AG04449 (cell line): ENCODE data around the gene TMEM267.
A peak's percentile ranks its signal among the peaks of the same experiment; 100 is the strongest.

ENCODE experiments used
- CTCF ChIA-PET: fragments of 350-600 bp; formaldehyde crosslinking; extraction: SDS; loops from one replicate; lab custom pipeline; 2021; ENCODE audit warnings: antibody characterized with exemption; lab: Yijun Ruan, JAX
- POLR2A ChIA-PET: fragments of 400-600, 350-600 bp; formaldehyde crosslinking; extraction: SDS; loops from one replicate; lab custom pipeline; 2020; ENCODE audit warnings: antibody characterized with exemption, inconsistent platforms; lab: Yijun Ruan, JAX
- DNase-seq: peaks from one replicate; pipeline ENCODE4 v3.0.0-alpha.2; 2010; ENCODE audit warnings: low read depth, low spot score
- H3K4me3 ChIP-seq: 2 replicates; pipeline ENCODE4 v1.5.1; 2011; ENCODE audit warnings: low read depth, mild to moderate bottlenecking, control low read depth, low read length
- TF ChIP-seq, protein P1 (sequence below): IDR thresholded peaks from one replicate; pipeline ENCODE4 v1.5.1; 2011; ENCODE audit warnings: mild to moderate bottlenecking, moderate library complexity, low read length, control low read depth, inconsistent platforms; ENCODE audit not compliant: insufficient read depth; ENCODE audit errors: missing control alignments

The TMEM267 gene

DNA sequence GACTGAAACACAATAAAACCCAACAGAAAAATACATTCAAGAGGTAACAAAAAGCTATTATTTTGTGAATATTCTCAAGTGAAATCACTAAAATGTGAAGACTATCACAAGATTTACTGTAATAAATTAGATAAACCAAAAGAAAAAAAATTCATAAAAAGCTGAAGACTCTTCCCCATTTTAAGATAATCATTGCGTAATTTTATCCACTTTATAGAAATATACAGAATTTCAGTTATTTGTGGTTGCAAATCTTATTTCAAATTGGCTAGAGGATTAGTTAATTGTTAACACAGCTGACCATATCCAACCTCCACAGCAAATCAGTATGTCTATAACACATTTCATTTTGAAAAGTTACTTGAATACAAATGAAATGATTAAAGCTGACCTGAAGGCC, 7.7 kb upstream of the TMEM267 start:
- TF ChIP-seq, protein P1, sequence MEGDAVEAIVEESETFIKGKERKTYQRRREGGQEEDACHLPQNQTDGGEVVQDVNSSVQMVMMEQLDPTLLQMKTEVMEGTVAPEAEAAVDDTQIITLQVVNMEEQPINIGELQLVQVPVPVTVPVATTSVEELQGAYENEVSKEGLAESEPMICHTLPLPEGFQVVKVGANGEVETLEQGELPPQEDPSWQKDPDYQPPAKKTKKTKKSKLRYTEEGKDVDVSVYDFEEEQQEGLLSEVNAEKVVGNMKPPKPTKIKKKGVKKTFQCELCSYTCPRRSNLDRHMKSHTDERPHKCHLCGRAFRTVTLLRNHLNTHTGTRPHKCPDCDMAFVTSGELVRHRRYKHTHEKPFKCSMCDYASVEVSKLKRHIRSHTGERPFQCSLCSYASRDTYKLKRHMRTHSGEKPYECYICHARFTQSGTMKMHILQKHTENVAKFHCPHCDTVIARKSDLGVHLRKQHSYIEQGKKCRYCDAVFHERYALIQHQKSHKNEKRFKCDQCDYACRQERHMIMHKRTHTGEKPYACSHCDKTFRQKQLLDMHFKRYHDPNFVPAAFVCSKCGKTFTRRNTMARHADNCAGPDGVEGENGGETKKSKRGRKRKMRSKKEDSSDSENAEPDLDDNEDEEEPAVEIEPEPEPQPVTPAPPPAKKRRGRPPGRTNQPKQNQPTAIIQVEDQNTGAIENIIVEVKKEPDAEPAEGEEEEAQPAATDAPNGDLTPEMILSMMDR, result no peak
- DNase-seq, result no peak
- CTCF ChIA-PET, result no interaction called here
- H3K4me3 ChIP-seq, result no peak overlapping the region
- POLR2A ChIA-PET, result no interaction called here

DNA sequence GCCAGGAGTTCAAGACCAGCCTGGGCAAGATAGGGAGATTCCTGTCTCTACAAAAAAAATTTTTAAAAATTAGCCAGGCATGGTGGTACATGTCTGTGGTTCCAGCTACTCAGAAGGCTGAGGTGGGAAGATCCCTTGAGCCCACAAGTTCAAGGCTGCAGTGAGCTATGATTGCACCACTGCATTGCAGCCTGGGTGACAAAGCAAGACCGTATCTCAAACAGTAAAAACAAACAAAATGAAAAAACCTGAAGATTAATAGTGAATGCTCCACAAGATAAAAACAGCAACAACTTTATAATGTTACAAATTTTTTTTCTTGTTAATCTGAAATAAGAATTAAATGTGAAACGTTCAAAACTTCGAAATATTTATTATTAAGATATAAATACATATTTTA, 2.7 kb upstream of the TMEM267 start:
- TF ChIP-seq, protein P1, result no peak
- DNase-seq, result no peak
- ChIA-PET POLR2A (no interaction called here), CTCF (interaction anchor here (1.0 to 3.9 kb wide), 4 partner anchors 12 to 144 kb away, joined by 3 to 27 read pairs (median 14); no protein-coding TSS in a partner anchor)
- no peak overlapping the region for H3K4me3 ChIP-seq

- ChIA-PET POLR2A (no interaction called here), CTCF (interaction anchor here (0.8 to 3.9 kb wide), 6 partner anchors 13 to 145 kb away, joined by 3 to 27 read pairs (median 4); no protein-coding TSS in a partner anchor)
- H3K4me3 ChIP-seq, result no peak overlapping the region
- TF ChIP-seq, protein P1, result no peak
- DNase-seq, result no peak
Measured at GRCh38 chr5:43485406-43485805, 1.7 kb upstream of the TMEM267 start.

DNA sequence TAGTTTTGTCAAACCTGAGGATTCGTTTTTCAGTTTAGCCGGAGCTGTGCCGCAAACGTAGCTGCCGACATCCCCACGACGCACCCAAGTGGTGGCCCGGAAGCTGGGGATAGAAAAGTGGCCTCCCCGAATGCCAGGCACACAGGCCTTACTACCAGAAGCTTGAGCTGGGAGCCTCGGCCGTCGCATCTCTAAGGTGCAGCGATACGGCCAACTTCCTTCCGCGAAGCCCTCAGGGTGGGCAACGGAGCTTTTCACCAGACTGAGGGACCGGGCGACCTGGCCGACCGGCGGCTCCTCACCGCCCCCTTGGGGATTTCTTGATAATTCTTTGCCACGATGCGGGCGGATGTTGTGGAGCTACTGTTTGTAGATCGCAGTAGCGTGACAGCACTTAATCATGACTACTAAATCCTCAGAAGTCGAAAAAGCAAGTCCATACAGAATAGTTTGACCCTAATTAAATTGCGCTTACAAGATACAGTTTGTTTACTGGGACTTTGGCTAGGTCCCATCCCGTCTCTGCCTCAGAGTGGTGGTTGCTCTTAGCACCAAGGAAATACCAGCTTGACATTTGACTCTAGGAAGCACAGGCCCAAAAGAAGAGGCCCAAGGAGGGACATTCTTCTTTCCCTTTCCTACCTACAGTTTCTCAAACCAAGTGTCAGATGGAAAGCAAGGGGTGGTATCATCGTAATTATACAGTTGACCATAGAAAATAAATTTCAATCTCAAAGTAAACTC, 613 bp upstream of the TMEM267 start:
- H3K4me3 ChIP-seq, result peak overlapping the region; percentile 81
- POLR2A ChIA-PET, result interaction anchor here (0.6 to 1.7 kb wide), 8 partner anchors 8 to 363 kb away, joined by 3 to 15 read pairs (median 4); partner anchors contain the start of genes C5orf34 and ZNF131
- TF ChIP-seq, protein P1, result peak; percentile 70
- DNase-seq, result peak; percentile 29
- CTCF ChIA-PET, result interaction anchor here (0.7 to 3.9 kb wide), 36 partner anchors 8 to 364 kb away, joined by 3 to 27 read pairs (median 4); partner anchors contain the start of genes C5orf34, CCL28, HMGCS1 and ZNF131

- POLR2A ChIA-PET, result no interaction called here
Measured at GRCh38 chr5:43482490-43483297, 971 bp downstream of the TMEM267 start.

More at GRCh38 chr5:43482490-43483297, 971 bp downstream of the TMEM267 start:
- TF ChIP-seq, protein P1, result no peak
- peak overlapping the region; percentile 81 for H3K4me3 ChIP-seq
- CTCF ChIA-PET, result no interaction called here
- DNase-seq, result peak; percentile 2
